ENCODE measurements around the gene ZNF197. TPM values are rescaled to one million over a fixed set of nuclear protein-coding genes. Genes with fewer than 3 reads are reported as not detected.

ZNF197 gene
- total RNA-seq, 2 experiments from 2014 or later, result 10.6 to 11.6 TPM

- TF ChIP-seq, protein P1, sequence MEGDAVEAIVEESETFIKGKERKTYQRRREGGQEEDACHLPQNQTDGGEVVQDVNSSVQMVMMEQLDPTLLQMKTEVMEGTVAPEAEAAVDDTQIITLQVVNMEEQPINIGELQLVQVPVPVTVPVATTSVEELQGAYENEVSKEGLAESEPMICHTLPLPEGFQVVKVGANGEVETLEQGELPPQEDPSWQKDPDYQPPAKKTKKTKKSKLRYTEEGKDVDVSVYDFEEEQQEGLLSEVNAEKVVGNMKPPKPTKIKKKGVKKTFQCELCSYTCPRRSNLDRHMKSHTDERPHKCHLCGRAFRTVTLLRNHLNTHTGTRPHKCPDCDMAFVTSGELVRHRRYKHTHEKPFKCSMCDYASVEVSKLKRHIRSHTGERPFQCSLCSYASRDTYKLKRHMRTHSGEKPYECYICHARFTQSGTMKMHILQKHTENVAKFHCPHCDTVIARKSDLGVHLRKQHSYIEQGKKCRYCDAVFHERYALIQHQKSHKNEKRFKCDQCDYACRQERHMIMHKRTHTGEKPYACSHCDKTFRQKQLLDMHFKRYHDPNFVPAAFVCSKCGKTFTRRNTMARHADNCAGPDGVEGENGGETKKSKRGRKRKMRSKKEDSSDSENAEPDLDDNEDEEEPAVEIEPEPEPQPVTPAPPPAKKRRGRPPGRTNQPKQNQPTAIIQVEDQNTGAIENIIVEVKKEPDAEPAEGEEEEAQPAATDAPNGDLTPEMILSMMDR (IDR thresholded peaks at IDR 0.05), result no peak
- DNase-seq, result no peak
- CTCF ChIA-PET, result no interaction called here
- intact Hi-C loops (cut with micrococcal nuclease), result no loop called here
- Mint-ChIP-seq H3K4me1 (ENCODE audit: low read depth) (peaks cover 12% of the 10 kb centered on the region), H3K36me3 (ENCODE audit: low read depth) (peaks cover 30% of the 10 kb centered on the region), H3K27ac (no peak overlapping the region), H3K27me3 (peaks cover 33% of the 10 kb centered on the region), H3K4me3 (no peak overlapping the region), H3K9me3 (peaks cover 28% of the 10 kb centered on the region)
- POLR2A ChIA-PET, result interaction anchor here (0.6 kb wide), 1 partner anchor 101 kb away, joined by 3 read pairs; no protein-coding TSS in a partner anchor
- no peak for ATAC-seq
Measured at GRCh38 chr3:44687898-44688297, 63.1 kb downstream of the ZNF197 start.

Other genes starting within 250 kb of the ZNF197 start
- 10 to 100 TPM; 16.3 to 18.4 TPM for gene ZNF445, start 147.4 kb upstream of the ZNF197 start, total RNA-seq
- gene ZKSCAN7, start 69.8 kb upstream of the ZNF197 start, total RNA-seq, result 1 to 10 TPM; 4.0 to 4.7 TPM
- gene ZNF660, start 40.1 kb upstream of the ZNF197 start, total RNA-seq, result 1 to 10 TPM; 1.0 to 1.2 TPM
- gene ZNF35, start 23.7 kb downstream of the ZNF197 start, total RNA-seq, result 1 to 10 TPM; 5.4 to 5.8 TPM
- 1 to 10 TPM; 2.0 to 2.3 TPM for gene ZNF502, start 87.6 kb downstream of the ZNF197 start, total RNA-seq
- 1 to 10 TPM; 2.7 to 3.2 TPM for gene ZNF501, start 104.6 kb downstream of the ZNF197 start, total RNA-seq
- 10 to 100 TPM; 36.6 to 39.1 TPM for gene KIAA1143, start 136.6 kb downstream of the ZNF197 start, total RNA-seq
- 10 to 100 TPM; 38.1 to 41.9 TPM for gene KIF15, start 136.8 kb downstream of the ZNF197 start, total RNA-seq
- gene TMEM42, start 236.9 kb downstream of the ZNF197 start, total RNA-seq, result 10 to 100 TPM; 11.3 to 11.8 TPM
- gene TGM4, start 249.6 kb downstream of the ZNF197 start, total RNA-seq, result not detected